GM23248 (cell line): ENCODE data around the gene CREB3L1. TPM values are rescaled to one million over a fixed set of nuclear protein-coding genes. Genes with fewer than 3 reads are reported as not detected.

Source experiments
- DNase-seq: peaks from one replicate; pipeline ENCODE4 v3.0.0-alpha.2; 2015
- H2AFZ ChIP-seq: fragments of 200-600 bp; sonication (generic); 2 replicates; pipeline ENCODE4 v1.6.1; 2016; ENCODE audit warnings: antibody characterized with exemption
- H3F3A ChIP-seq: fragments of 200-600 bp; sonication (generic); 2 replicates; pipeline ENCODE4 v1.6.1; 2016; ENCODE audit warnings: mild to moderate bottlenecking, antibody characterized with exemption, mixed run types; ENCODE audit not compliant: insufficient read depth
- H3K27ac ChIP-seq: fragments of 200-600 bp; sonication (generic); 2 replicates; pipeline ENCODE4 v1.5.1; 2016; ENCODE audit warnings: mild to moderate bottlenecking
- H3K27me3 ChIP-seq: fragments of 200-600 bp; sonication (generic); replicated peaks from 2 replicates; pipeline ENCODE4 v1.6.1; 2016; ENCODE audit warnings: mild to moderate bottlenecking; ENCODE audit not compliant: insufficient read depth
- H3K36me3 ChIP-seq: fragments of 200-600 bp; sonication (generic); 2 replicates; pipeline ENCODE4 v1.6.1; 2016; ENCODE audit warnings: low read depth, mild to moderate bottlenecking
- H3K4me1 ChIP-seq: fragments of 200-600 bp; sonication (generic); 2 replicates; pipeline ENCODE4 v1.6.1; 2016; ENCODE audit warnings: mild to moderate bottlenecking; ENCODE audit not compliant: insufficient read depth
- H3K4me2 ChIP-seq: fragments of 200-600 bp; sonication (generic); one replicate; pipeline ENCODE4 v1.6.1; 2016; ENCODE audit warnings: mild to moderate bottlenecking; ENCODE audit not compliant: unreplicated experiment
- H3K4me3 ChIP-seq: fragments of 200-600 bp; sonication (generic); 2 replicates; pipeline ENCODE4 v1.5.1; 2016; ENCODE audit warnings: mild to moderate bottlenecking
- H3K79me2 ChIP-seq: fragments of 200-600 bp; sonication (generic); 2 replicates; pipeline ENCODE4 v1.6.1; 2016; ENCODE audit warnings: mild to moderate bottlenecking; ENCODE audit not compliant: insufficient read depth
- H3K9ac ChIP-seq: fragments of 200-600 bp; sonication (generic); 2 replicates; pipeline ENCODE4 v1.6.1; 2016; ENCODE audit warnings: mild to moderate bottlenecking
- H3K9me2 ChIP-seq: fragments of 200-600 bp; sonication (generic); 2 replicates; pipeline ENCODE4 v1.6.1; 2016; ENCODE audit warnings: mixed run types, mild to moderate bottlenecking, moderate library complexity; ENCODE audit not compliant: insufficient read depth
- H3K9me3 ChIP-seq: fragments of 200-600 bp; sonication (generic); one replicate; pipeline ENCODE4 v1.6.1; 2017; ENCODE audit warnings: low read depth
- H4K20me1 ChIP-seq: fragments of 200-600 bp; sonication (generic); 2 replicates; pipeline ENCODE4 v1.6.0; 2016; ENCODE audit not compliant: insufficient read depth
- EZH2 ChIP-seq: fragments of 200-600 bp; sonication (generic); IDR thresholded peaks from 2 replicates; pipeline ENCODE4 v1.6.1; 2018; ENCODE audit warnings: antibody characterized with exemption, mild to moderate bottlenecking; ENCODE audit not compliant: insufficient read depth, poor library complexity, severe bottlenecking
- EZH2phosphoT487 ChIP-seq: fragments of 200-600 bp; sonication (generic); IDR thresholded peaks from 2 replicates; pipeline ENCODE4 v1.6.1; 2018; ENCODE audit warnings: antibody characterized with exemption, moderate library complexity, mild to moderate bottlenecking, low read depth; ENCODE audit not compliant: insufficient read depth
- WGBS, 2 experiments: methylation state at CpG; one replicate each; pipeline ENCODE4 v1.1.6; 2015 to 2017; ENCODE audit warnings: low lambda C conversion rate in 2 of 2, low coverage in 1 of 2; ENCODE audit errors: missing lambda C conversion rate in 2 of 2; 5-methylcytosine and 5-hydroxymethylcytosine counted together
- in situ Hi-C: fragments of 300-500 bp; cut with MboI; formaldehyde crosslinking; loops from 2 replicates; pipeline ENCODE4 v1.15.0; 2020
- polyA plus RNA-seq: library from polyadenylated mRNA; unstranded; fragments of >200 nt; fragmentation: Nextera tagmentation; extraction: Ambion mirVana; gene quantifications from 2 replicates; pipeline ENCODE4 v1.2.1, GENCODE V29; 2016
- total RNA-seq: library from RNA; depleted of rRNA; stranded (reverse); fragments of >200 nt; shearing (Covaris generic); gene quantifications from 2 replicates; pipeline ENCODE4 v1.2.3, GENCODE V29; 2014; rRNA removed

CREB3L1 gene
- total and polyA plus RNA-seq, 2 experiments from 2014 or later: 37.7 to 146 TPM

DNA sequence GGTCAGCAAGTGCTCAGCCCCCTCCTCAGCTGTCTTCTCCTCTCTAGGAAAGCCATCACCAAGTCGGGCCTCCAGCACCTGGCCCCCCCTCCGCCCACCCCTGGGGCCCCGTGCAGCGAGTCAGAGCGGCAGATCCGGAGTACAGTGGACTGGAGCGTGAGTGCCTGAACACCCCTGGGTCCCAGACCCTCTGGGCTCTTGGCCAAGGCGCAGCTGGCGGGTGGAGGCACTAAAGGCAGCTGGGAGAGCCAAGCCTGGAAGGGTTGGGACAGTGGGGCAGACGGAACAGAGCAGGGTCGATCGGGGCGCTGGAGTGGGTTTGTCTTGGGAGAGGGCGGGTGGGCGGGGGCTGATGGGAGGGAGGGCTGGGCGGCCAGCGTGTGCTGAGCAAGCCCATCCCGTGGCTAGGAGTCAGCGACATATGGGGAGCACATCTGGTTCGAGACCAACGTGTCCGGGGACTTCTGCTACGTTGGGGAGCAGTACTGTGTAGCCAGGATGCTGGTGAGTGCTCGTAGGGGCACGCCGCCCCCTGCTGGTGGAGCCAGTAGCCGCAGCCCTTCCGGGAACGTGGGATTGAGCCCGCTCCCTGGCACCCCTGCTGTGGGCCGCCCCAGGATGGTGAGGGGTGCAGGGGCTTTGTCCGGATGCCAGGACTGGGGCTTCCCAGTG, 89.9 kb downstream of the CREB3L1 start:
- H2AFZ ChIP-seq: no peak overlapping the region
- peak; percentile 73 for DNase-seq
- H3K9ac ChIP-seq: no peak overlapping the region
- H3K4me3 ChIP-seq: no peak overlapping the region
- no peaks in the 10 kb centered on the region for H4K20me1 ChIP-seq
- H3K4me2 ChIP-seq: no peak overlapping the region
- no peak overlapping the region for H3K27ac ChIP-seq
- H3F3A ChIP-seq: no peaks in the 10 kb centered on the region
- H3K4me1 ChIP-seq: peaks cover 17% of the 10 kb centered on the region
- H3K9me3 ChIP-seq: no peaks in the 10 kb centered on the region
- H3K36me3 ChIP-seq: no peaks in the 10 kb centered on the region
- no peaks in the 10 kb centered on the region for H3K27me3 ChIP-seq
- H3K79me2 ChIP-seq: peaks cover 21% of the 10 kb centered on the region
- TF ChIP-seq EZH2: no peak
- no peak for TF ChIP-seq EZH2phosphoT487
- in situ Hi-C loops: no loop called here
- H3K9me2 ChIP-seq: no peaks in the 10 kb centered on the region
- 21 to 25% methylated on average over 13 to 32 of the region's 32 CpGs for WGBS, 2 experiments

DNA sequence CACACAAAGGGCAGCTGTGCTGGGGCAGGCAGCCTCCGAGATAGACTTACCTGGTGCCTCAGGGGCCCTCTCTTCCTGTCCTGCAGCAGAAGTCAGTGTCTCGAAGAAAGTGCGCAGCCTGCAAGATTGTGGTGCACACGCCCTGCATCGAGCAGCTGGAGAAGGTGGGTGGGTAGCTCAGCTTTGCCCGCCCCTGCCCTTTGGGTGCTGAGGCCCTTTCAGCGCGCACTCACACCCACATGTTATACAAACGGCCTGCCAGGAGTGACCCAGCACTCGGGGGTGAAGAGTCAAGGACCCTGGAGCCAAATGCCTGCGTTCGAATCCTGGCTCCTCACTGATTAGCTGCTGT, 90.4 kb downstream of the CREB3L1 start:
- no peak overlapping the region for H3K27ac ChIP-seq
- no peak overlapping the region for H3K9ac ChIP-seq
- H2AFZ ChIP-seq: no peak overlapping the region
- no peak for DNase-seq
- H3K36me3 ChIP-seq: no peaks in the 10 kb centered on the region
- 68 to 84% methylated on average over 12 of the region's 12 CpGs for WGBS, 2 experiments
- in situ Hi-C loops: no loop called here
- TF ChIP-seq EZH2: no peak
- no peak for TF ChIP-seq EZH2phosphoT487
- H3K27me3 ChIP-seq: no peaks in the 10 kb centered on the region
- H3K4me2 ChIP-seq: no peak overlapping the region
- peaks cover 16% of the 10 kb centered on the region for H3K79me2 ChIP-seq
- H3K4me1 ChIP-seq: peaks cover 13% of the 10 kb centered on the region
- no peaks in the 10 kb centered on the region for H4K20me1 ChIP-seq
- H3F3A ChIP-seq: no peaks in the 10 kb centered on the region
- no peaks in the 10 kb centered on the region for H3K9me2 ChIP-seq
- no peak overlapping the region for H3K4me3 ChIP-seq
- H3K9me3 ChIP-seq: no peaks in the 10 kb centered on the region

- in situ Hi-C loops: no loop called here
- Histone ChIP-seq H2AFZ (no peak overlapping the region), H3K9me2 (no peaks in the 10 kb centered on the region), H3F3A (no peaks in the 10 kb centered on the region), H3K27me3 (no peaks in the 10 kb centered on the region), H3K9ac (no peak overlapping the region), H3K4me2 (no peak overlapping the region), H3K9me3 (no peaks in the 10 kb centered on the region), H4K20me1 (no peaks in the 10 kb centered on the region), H3K27ac (no peak overlapping the region), H3K4me3 (no peak overlapping the region), H3K36me3 (no peaks in the 10 kb centered on the region), H3K4me1 (no peaks in the 10 kb centered on the region), H3K79me2 (no peaks in the 10 kb centered on the region)
- TF ChIP-seq EZH2 (no peak), EZH2phosphoT487 (no peak)
- WGBS, 2 experiments: 67 to 71% methylated on average over 23 to 25 of the region's 25 CpGs
- DNase-seq: peak; percentile 80
These were observed 92.1 kb downstream of the CREB3L1 start for GRCh38 chr11:46369458-46370152.

DNA sequence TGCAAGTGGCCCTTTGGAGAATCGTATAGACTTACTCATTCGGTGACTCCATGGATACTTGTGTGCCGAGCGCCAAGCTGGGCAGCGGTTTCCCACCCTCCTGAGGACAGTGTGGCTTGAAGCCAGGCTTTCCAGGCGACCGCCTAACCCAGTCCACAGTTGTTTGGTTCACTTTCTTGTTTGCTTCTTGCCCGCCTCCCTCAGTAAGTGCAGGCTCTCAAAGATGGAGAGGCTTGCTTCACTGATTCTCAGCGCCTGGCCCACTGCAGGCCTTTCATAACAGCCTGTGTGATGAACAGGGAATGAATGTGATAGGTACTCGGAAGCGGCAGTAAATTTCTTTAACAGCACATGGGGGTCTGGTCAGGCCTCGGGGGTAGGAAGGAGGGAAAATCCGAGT, 92.8 kb downstream of the CREB3L1 start:
- H3K27ac ChIP-seq: no peak overlapping the region
- in situ Hi-C loops: no loop called here
- no peak overlapping the region for H3K4me2 ChIP-seq
- H3K4me3 ChIP-seq: no peak overlapping the region
- no peaks in the 10 kb centered on the region for H3K79me2 ChIP-seq
- no peaks in the 10 kb centered on the region for H3K27me3 ChIP-seq
- no peaks in the 10 kb centered on the region for H3F3A ChIP-seq
- H3K9ac ChIP-seq: no peak overlapping the region
- TF ChIP-seq EZH2: no peak
- no peak for TF ChIP-seq EZH2phosphoT487
- no peaks in the 10 kb centered on the region for H3K4me1 ChIP-seq
- no peak overlapping the region for H2AFZ ChIP-seq
- no peaks in the 10 kb centered on the region for H4K20me1 ChIP-seq
- DNase-seq: no peak
- H3K36me3 ChIP-seq: no peaks in the 10 kb centered on the region
- H3K9me2 ChIP-seq: no peaks in the 10 kb centered on the region
- WGBS, 2 experiments: 92 to 93% methylated on average over 13 of the region's 13 CpGs
- H3K9me3 ChIP-seq: no peaks in the 10 kb centered on the region

Other genes with a start within 250 kb of the CREB3L1 start
- 11.2 and 11.8 TPM in 2 replicates for gene PHF21A, start 156.2 kb upstream of the CREB3L1 start, total RNA-seq
- 17.0 and 22.3 TPM in 2 replicates for gene PHF21A, start 156.2 kb upstream of the CREB3L1 start, polyA plus RNA-seq
- gene DGKZ, start 69.8 kb downstream of the CREB3L1 start, total RNA-seq: 50.7 and 62.7 TPM in 2 replicates
- 21.4 and 23.9 TPM in 2 replicates for gene DGKZ, start 69.8 kb downstream of the CREB3L1 start, polyA plus RNA-seq
- 2.7 and 10.7 TPM in 2 replicates for gene MDK, start 104.0 kb downstream of the CREB3L1 start, total RNA-seq
- gene MDK, start 104.0 kb downstream of the CREB3L1 start, polyA plus RNA-seq: 31.5 and 34.5 TPM in 2 replicates
- not detected in 2 replicates for gene CHRM4, start 114.1 kb downstream of the CREB3L1 start, total RNA-seq
- not detected in 2 replicates for gene CHRM4, start 114.1 kb downstream of the CREB3L1 start, polyA plus RNA-seq